NCI-H187 (cell line): Measurements from ENCODE around the gene CTXN3.

Source experiments
- DNase-seq, 2 experiments: peaks; one replicate each; lab custom pipeline; 2025; lab: John Stamatoyannopoulos, UW

CTXN3 gene

DNA sequence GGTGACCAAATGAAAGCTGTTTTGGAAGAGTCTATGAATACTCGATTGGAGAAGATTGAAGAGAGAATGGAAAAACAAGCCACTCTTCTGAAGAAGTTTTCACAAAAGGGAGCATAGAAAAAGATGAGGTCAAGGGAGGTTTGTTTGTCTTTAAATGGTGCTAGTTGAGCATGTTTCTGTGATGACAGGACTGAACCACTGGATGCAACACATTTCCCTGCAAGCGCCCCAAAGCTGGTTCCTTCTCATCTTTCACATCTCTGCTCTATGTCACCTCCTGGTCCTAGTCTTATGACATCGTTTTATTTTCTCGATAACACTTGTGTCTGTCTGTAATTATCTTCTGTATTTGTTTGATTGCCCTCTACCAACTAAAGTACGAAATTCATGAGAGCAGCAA is 50.5 kb downstream of the CTXN3 start:
- no peak for DNase-seq

DNA sequence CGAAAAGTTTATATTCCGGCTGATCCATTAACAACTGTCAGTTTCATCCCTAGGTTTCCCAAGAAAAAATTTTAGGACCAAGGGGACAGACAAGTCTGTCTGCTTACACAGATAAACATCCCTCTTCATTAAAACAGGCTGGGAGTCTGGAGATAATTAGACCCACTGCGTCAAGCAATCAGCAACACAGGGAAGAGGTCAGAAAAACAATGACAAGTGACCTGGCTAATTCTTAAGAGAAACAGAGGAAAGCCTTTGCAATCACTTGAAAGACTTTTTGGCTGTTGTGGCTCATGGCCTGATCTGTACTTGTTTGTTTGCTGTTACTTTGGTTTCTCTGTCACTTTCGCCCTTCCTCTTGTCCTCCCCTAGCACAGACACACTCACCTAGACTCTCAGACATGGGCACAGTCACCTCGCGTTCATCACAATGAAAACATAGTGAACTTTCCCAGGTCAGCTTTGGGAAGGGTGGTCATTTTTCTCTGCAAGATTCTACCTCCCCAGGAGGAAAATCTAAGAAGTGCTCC is 51.4 kb downstream of the CTXN3 start:
- DNase-seq = no peak

GRCh38 chr5:127702434-127702833 is 53.6 kb downstream of the CTXN3 start:
- DNase-seq = no peak

DNA sequence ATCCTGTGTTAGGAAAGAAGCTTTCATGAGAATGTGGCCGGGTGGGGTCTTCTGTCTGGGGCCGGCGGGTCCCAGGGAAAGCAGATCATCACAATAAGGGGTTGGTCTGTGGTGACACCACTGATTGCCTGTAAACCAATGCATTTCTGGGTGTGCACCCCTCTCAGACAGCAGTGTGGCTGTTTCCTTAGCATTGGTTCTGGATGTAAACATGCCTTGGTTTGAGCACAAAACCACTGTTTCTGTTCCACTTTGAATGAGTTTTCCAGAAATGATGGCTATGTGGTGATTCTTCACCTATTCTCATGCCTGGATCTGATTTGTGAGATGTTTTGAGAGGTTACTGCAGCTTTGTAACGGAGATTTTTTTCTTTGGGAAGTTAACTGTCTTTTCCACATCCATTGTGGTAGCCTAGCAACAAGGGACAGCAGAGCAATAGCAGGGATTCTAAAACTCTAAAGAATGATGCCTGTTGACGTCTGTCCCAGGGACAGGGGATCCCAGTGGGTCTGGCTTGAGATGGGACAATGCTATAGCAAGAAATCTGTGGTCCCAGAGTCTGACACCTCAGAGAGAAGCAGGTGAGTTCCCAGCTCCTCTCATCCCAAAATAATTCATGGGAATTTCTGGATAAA is 54.2 kb downstream of the CTXN3 start, which contains the start of gene CCDC192:
Gene CCDC192 (plus strand): TSS at position 466 of the 636 bp plus-strand sequence. CDS start 55 bp downstream, at position 521.
- no peak for DNase-seq

GRCh38 chr5:127705120-127705892 is 56.4 kb downstream of the CTXN3 start:
- DNase-seq = no peak

DNA sequence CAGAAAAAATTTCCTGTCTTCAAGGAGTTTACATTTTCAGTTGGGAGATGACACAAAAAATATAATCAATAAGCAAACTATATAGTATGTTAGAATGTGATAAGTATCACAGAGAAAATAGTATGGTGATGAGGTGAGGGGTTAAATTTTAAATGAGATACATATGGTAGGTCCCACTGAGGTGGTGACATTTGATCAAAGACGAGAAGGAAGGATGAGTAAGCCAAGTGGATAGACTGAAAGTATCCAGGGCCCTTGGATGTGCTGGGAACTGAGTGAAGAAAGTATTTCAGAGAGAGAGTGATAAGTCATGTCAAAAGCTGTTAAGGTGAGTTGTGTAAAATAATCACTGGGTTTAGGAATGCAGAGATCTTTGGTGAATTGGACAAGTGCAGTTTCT is 57.8 kb downstream of the CTXN3 start:
- no peak for DNase-seq

DNA sequence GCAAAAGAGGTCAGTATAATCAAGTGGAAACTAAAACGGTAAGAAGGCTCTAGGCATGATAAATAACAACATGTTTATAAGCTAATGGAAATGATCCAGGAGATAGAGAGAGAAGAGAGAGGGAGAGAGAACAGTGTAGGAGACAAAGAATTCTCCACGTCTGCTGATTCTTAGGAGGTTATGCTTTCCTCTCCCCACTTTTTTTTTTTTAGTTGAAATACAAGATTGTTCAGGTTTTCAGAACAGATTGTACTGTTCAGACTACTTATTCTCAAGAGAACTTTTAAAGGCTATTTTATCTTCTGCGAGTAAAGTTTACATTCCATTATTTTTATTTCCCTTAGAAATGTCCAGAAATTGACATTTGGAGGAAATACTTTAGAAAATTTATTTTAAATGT is 58.3 kb downstream of the CTXN3 start:
- DNase-seq = no peak
